ENCODE measurements around the gene SCARB1. TPM values are rescaled to one million over a fixed set of nuclear protein-coding genes. Genes with fewer than 3 reads are reported as not detected.

SCARB1 gene
- total and polyA plus RNA-seq, 2 of the 13 experiments (the other 11 are each of a cell fraction or from before 2014, with no cell fraction given): 63.4 to 160 TPM

GRCh38 chr12:124821252-124822200 lies 42.1 kb downstream of the SCARB1 start (continued):
- TF ChIP-seq, protein P1, sequence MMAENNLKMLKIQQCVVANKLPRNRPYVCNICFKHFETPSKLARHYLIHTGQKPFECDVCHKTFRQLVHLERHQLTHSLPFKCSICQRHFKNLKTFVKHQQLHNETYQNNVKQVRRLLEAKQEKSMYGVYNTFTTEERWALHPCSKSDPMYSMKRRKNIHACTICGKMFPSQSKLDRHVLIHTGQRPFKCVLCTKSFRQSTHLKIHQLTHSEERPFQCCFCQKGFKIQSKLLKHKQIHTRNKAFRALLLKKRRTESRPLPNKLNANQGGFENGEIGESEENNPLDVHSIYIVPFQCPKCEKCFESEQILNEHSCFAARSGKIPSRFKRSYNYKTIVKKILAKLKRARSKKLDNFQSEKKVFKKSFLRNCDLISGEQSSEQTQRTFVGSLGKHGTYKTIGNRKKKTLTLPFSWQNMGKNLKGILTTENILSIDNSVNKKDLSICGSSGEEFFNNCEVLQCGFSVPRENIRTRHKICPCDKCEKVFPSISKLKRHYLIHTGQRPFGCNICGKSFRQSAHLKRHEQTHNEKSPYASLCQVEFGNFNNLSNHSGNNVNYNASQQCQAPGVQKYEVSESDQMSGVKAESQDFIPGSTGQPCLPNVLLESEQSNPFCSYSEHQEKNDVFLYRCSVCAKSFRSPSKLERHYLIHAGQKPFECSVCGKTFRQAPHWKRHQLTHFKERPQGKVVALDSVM (CRISPR knock-in tag; IDR thresholded peaks at IDR 0.05): no peak; the same call in none of the 2 replicates
- TF ChIP-seq CSRNP1 (CRISPR knock-in tag; IDR thresholded peaks at IDR 0.05) (peak; percentile 37; the same call in 1 of the 2 replicates), SP1 (IDR thresholded peaks at IDR 0.05) (no peak), SP1 (CRISPR knock-in tag; IDR thresholded peaks at IDR 0.05) (no peak), AHDC1 (CRISPR knock-in tag; IDR thresholded peaks at IDR 0.05; ENCODE audit: borderline replicate concordance) (peak; percentile 88; the same call in 1 of the 2 replicates), ZNF615 (CRISPR knock-in tag; IDR thresholded peaks at IDR 0.05; ENCODE audit: borderline replicate concordance) (no peak), HNRNPL (IDR thresholded peaks at IDR 0.05; ENCODE audit: low read depth, low read length) (no peak)
- TF ChIP-seq, protein P2, sequence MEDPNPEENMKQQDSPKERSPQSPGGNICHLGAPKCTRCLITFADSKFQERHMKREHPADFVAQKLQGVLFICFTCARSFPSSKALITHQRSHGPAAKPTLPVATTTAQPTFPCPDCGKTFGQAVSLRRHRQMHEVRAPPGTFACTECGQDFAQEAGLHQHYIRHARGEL (CRISPR knock-in tag; IDR thresholded peaks at IDR 0.05): no peak
- TF ChIP-seq, protein P3, sequence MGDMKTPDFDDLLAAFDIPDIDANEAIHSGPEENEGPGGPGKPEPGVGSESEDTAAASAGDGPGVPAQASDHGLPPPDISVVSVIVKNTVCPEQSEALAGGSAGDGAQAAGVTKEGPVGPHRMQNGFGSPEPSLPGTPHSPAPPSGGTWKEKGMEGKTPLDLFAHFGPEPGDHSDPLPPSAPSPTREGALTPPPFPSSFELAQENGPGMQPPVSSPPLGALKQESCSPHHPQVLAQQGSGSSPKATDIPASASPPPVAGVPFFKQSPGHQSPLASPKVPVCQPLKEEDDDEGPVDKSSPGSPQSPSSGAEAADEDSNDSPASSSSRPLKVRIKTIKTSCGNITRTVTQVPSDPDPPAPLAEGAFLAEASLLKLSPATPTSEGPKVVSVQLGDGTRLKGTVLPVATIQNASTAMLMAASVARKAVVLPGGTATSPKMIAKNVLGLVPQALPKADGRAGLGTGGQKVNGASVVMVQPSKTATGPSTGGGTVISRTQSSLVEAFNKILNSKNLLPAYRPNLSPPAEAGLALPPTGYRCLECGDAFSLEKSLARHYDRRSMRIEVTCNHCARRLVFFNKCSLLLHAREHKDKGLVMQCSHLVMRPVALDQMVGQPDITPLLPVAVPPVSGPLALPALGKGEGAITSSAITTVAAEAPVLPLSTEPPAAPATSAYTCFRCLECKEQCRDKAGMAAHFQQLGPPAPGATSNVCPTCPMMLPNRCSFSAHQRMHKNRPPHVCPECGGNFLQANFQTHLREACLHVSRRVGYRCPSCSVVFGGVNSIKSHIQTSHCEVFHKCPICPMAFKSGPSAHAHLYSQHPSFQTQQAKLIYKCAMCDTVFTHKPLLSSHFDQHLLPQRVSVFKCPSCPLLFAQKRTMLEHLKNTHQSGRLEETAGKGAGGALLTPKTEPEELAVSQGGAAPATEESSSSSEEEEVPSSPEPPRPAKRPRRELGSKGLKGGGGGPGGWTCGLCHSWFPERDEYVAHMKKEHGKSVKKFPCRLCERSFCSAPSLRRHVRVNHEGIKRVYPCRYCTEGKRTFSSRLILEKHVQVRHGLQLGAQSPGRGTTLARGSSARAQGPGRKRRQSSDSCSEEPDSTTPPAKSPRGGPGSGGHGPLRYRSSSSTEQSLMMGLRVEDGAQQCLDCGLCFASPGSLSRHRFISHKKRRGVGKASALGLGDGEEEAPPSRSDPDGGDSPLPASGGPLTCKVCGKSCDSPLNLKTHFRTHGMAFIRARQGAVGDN (CRISPR knock-in tag; IDR thresholded peaks at IDR 0.05): peak; percentile 79
- TF ChIP-seq, protein P4, sequence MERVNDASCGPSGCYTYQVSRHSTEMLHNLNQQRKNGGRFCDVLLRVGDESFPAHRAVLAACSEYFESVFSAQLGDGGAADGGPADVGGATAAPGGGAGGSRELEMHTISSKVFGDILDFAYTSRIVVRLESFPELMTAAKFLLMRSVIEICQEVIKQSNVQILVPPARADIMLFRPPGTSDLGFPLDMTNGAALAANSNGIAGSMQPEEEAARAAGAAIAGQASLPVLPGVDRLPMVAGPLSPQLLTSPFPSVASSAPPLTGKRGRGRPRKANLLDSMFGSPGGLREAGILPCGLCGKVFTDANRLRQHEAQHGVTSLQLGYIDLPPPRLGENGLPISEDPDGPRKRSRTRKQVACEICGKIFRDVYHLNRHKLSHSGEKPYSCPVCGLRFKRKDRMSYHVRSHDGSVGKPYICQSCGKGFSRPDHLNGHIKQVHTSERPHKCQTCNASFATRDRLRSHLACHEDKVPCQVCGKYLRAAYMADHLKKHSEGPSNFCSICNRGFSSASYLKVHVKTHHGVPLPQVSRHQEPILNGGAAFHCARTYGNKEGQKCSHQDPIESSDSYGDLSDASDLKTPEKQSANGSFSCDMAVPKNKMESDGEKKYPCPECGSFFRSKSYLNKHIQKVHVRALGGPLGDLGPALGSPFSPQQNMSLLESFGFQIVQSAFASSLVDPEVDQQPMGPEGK (CRISPR knock-in tag; IDR thresholded peaks at IDR 0.05): peak; percentile 89
